Measurements from ENCODE around the gene PBX1.

GRCh38 chr1:164576291-164577271 is 17.6 kb downstream of the PBX1 start:
- TF ChIP-seq CTCF (conservative IDR thresholded peaks at IDR 0.05; ENCODE audit: low read depth, low read length) (no peak), POLR2A (IDR thresholded peaks at IDR 0.05; ENCODE audit: low read depth, low read length) (no peak), ELK1 (IDR thresholded peaks at IDR 0.05; ENCODE audit: borderline replicate concordance, low read depth, low read length) (no peak), CEBPB (IDR thresholded peaks at IDR 0.05; ENCODE audit: low read depth, low read length) (no peak), MAFK (IDR thresholded peaks at IDR 0.05; ENCODE audit: low read depth, low read length) (no peak)
- TF ChIP-seq, protein P1, sequence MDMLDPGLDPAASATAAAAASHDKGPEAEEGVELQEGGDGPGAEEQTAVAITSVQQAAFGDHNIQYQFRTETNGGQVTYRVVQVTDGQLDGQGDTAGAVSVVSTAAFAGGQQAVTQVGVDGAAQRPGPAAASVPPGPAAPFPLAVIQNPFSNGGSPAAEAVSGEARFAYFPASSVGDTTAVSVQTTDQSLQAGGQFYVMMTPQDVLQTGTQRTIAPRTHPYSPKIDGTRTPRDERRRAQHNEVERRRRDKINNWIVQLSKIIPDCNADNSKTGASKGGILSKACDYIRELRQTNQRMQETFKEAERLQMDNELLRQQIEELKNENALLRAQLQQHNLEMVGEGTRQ (IDR thresholded peaks at IDR 0.05; ENCODE audit: low read depth, low read length) = peak; percentile 39; the same call in 1 of the 2 replicates
